GM21390 (cell line): ENCODE data around the gene DHH.

Experiments
- ATAC-seq: cut with Tn5 transposase; IDR thresholded peaks from one replicate; pipeline ENCODE4 v1.9.1; 2021; ENCODE audit not compliant: unreplicated experiment

The DHH gene

DNA sequence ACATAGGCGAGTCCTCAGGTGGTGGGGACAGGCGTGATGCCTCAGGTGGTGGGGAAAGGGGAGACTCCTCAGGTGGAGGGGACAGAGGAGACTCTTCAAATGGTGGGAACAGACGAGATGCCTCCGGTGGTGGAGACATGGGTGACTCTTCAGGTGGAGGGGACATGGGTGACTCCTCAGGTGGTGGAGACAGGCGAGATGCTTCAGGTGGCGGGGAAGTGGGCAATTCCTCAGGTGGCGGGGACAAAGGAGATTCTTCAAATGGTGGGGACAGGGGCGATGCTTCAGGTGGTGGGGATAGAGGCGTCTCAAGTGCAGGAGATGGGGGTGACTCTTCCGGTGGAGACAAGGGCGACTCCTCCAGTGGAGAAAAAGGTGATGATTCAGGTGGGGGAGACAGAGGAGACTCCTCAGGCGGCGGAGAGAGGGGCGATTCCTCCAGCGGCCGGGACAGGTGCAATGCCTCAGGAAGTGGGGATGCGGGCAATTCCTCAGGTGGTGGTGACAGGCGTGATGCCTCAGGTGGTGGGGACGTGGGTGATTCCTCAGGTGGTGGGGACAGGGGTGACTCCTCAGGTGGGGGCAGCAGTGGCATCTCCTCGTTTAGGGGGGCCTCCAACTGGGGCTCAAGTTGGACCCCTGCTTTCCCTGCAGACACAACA is 42.7 kb downstream of the DHH start:
- no peak for ATAC-seq

DNA sequence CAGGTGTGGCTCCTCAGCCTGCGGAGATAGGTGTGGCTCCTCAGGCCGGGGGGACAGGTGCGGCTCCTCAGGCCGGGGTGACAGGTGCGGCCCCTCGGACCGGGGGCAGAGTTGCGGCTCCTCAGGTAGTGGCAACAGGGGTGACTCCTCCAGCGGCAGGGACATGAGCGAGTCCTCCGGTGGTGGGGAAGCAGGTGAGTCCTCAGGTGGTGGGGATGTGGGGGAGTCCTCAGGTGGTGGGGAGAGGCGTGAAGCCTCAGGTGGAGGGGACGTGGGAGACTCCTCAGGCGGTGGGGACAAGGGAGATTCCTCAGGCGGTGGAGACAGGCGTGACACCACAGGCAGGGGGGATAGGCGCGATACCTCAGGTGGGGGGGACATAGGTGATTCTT is 43.2 kb downstream of the DHH start:
- no peak for ATAC-seq

- ATAC-seq, result no peak
These were observed 43.9 kb downstream of the DHH start for GRCh38 chr12:49050507-49051372.

- no peak for ATAC-seq
These were observed 44.9 kb downstream of the DHH start for GRCh38 chr12:49049566-49050224.

- no peak for ATAC-seq
These were observed 45.6 kb downstream of the DHH start for GRCh38 chr12:49048953-49049352.

DNA sequence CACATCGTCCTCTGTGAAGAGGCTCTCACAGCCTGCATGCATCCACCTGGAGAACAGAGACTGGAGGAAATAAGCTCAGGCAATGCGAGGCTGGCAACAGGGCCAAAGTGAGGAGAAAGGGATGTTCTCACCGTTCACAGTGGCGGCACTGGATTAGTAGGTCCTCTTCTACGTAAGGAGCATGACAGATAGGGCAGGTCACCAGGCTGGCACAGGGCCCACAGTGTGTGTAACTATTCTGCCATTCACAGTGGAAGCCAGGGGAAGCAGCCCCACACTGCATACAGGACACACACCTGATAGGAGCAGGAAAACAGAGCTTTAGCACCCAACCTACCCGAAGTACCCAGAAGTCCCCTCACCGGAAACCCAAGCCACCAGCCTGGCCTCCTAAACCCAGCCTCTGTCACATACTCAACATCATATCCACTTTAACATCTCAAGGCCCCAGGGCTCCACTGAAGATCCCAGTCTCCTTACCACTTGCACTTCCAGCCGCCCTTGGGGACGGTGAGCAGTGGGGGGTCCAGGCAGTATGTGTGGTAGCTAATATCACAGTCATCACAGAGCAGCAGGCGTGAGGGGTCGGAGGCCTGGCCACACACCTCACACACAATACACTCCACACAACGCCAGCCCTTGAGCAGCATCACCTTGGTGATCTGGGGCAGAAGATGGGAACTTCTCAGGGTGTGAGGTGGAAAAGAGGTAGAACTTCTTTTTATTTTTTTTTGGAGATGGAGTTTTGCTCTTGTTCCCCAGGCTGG is 48.3 kb downstream of the DHH start:
- no peak for ATAC-seq

DNA sequence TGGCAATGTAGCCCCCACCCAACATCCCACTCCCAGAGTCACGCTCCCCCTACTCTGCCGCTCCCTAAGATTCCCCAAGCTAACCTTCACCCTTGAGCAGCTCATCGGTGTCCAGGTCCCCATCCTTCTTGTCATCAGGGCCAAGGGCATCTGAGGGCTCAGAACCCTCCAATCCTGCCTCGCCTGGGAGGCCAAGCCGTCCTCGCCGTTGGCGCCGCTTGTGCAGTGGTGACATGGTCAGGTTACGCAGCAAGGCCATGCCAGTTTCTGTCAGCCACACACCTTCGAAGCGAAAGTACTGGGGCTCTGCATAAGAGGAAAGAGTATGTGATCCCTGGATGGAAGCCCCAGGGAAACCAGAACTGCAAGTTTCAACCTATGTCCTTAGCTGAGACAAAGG is 49.9 kb downstream of the DHH start:
- no peak for ATAC-seq

DNA sequence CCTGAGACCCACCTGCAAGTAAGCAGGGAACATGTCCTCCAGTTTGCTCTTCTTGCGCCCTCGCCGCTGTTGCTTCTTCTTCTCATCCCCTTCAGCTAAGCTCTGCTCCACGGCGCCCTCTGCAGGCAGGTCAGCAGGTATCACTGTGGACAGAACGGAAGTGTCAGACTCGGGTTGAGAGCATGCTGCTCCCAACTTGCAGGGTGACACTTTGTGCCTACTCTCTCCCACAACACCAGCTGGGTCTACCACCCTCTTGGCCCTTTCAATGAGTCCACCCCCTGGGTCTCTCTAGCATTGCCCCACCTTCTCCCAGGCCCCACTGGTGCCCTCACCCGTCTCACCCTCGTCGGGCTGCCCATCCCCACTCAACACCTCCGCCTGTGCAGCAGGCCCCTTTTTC is 50.7 kb downstream of the DHH start:
- ATAC-seq, result no peak

DNA sequence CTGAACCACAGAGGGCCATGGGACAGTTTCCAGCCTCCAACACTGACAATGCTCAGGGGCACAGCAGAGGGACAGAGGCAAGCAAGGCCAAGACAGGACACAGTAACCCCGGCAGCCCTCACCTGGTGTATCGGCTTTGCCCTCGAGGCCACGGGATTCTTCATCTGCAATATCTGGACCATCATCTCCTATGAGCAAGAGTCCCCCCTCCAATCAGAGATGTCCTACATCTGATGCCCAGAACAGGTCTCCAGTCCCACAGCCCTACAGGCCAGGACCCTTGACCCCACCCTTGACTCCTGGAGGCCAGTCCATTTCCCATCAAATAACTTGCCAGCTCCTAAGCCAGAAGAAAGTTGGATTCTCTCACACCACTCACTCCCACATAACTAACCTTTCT is 51.4 kb downstream of the DHH start:
- no peak for ATAC-seq

GRCh38 chr12:49041881-49042484 is 52.6 kb downstream of the DHH start:
- ATAC-seq, result no peak

GRCh38 chr12:49041036-49041880 is 53.3 kb downstream of the DHH start:
- no peak for ATAC-seq

DNA sequence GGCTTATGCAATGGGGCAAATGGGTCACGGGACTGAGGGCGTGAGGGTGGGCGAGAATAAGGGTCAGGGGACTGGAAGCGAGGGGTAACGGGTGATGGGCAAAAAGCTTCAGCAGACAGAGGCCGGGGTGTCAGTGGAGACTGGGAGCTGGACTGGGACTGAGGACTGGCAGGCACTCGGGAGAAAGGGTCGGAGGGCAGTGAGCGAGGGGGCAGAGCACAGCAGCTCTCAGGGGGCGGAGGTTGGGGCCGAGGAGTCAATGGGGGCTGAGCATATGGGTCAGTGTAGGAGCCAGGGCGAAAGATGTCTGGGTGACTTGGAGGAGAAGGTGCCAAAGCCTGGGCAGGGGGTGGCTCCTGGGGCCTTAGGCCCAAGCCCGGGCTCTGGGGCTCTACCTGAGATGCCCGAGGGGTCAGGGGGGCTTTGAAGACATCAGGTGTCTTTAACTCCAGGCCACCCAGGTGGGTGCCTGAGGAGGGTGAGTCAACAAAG is 54.2 kb downstream of the DHH start:
- no peak for ATAC-seq

- ATAC-seq, result no peak
These were observed 54.9 kb downstream of the DHH start for GRCh38 chr12:49039421-49040363.

DNA sequence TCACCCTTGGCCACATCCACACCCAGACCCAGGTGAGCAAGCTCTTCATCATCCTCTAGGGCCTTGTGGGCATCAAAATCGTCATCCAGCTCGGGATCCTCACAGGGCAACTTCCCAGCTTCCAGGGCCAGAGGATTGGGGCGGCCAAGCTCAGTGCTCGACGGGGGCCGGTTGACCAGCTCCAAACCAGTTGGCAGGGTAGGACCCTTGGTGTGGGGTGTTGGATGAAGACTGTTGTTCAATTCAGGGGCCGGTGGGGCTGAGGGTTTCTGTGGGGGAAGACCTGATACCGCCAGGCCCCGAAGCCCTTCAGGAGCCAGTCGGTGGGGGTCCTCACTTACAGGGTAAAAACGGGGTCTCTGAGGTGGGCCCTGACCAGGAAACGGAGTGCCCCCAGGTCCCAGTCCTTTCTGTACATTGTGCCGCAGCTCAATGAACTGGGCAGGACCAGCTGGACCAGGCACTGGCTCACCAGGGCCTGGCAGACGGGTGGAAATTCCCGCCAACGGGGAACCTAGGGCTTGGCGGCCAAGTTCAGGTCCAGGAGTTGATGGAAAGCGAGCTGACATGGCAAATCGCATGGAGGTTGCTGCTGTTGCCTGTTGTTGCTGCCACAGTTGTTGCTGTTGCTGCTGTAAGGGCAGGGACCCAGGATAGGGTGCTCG is 56.2 kb downstream of the DHH start:
- ATAC-seq, result no peak

- ATAC-seq, result no peak
These were observed 56.7 kb downstream of the DHH start for GRCh38 chr12:49037947-49038237.

DNA sequence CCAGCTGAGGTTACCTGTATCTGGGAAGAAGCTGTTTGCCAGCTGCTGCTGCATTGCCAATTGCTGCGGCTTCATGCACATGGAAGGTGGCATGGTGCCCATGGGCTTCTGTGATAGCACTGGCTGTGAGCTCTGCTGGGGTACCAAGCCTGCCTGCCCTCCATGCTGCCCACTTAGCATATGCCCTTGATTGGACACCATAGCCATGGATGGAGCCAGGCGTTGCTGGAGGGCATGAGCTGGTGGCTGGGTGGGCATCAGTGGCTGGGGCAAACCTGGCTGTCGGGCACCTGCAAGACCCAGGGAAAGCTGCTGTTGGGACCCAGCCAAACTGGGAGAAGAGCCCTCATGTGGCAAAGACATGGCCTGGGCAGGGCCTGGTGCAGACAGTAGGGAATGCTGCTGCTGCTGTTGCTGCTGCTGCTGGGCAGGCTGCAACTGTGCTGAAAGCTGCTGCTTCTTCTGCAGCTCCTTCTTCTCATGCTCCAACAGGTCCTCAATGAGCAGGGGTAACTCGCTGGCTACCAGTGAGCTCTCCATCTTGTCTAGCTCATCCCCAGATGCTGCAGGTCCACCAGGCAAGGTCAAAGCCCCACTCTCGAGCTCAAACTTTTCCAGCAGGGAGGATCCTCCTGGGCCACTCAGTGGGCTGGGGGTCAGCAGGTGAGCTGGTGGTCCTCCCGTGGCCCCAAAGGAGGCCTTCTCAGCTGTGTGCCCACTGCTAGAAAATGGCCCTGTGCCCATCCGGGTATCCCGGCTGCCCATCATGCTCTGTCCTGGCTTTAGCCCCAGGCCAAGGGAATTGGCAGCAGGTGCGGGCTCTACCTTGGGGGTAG is 57.3 kb downstream of the DHH start:
- no peak for ATAC-seq
